Left ventricle myocardium superior (tissue), 1 donor: ENCODE measurements around the gene SNX22. TPM values are rescaled to one million over a fixed set of nuclear protein-coding genes. Genes with fewer than 3 reads are reported as not detected.
"Not testable (repeated sequence)": the region's sequence is repeated elsewhere in the genome, so short reads cannot be mapped to it uniquely, and the experiment has no call there.

Experiments used
- ATAC-seq: fragments of 200-7000 bp; cut with Tn5 transposase; one replicate; pipeline ENCODE4 v1.9.1; 2020; ENCODE audit warnings: mild to moderate bottlenecking, moderate library complexity
- DNase-seq: peaks from one replicate; pipeline ENCODE4 v3.0.0-alpha.2; 2020
- intact Hi-C: fragments of 100-400 bp; cut with micrococcal nuclease; formaldehyde crosslinking; loops from one replicate; pipeline ENCODE4 v1.11.0; 2022
- long read RNA-seq: library from polyadenylated mRNA; unstranded; transcript quantifications from one replicate; pipeline ENCODE4 v2.0.0, GENCODE V29; 2021
- total RNA-seq: library from RNA; stranded (reverse); fragmentation: NEBNext Ultra II Directional; extraction: Animal tissue kit (Norgen Biotek cat#: 25700); gene quantifications from one replicate; pipeline ENCODE4 v1.2.1, GENCODE V29; 2021
- donor health status: DM: no; HTN: yes; CAD: no; lungs with severe emphysema.

Gene SNX22
- 5.6 TPM for total RNA-seq
- long read RNA-seq, partial matches to known transcripts, result 0 of 2 reads
- long read RNA-seq, other reads (novel, unspliced or antisense), result 2 of 2 reads

- DNase-seq (peak; percentile 64), ATAC-seq (peak; percentile 0)
- intact Hi-C loops, result loop anchor here (5.0 kb wide), 1 partner anchor 55 kb away; the partner anchor contains the start of gene SNX1
These were observed at the start of gene SNX22 for GRCh38 chr15:64151727-64152506. TSS of gene SNX22 (plus strand) at chr15:64151731. CDS start at chr15:64151776, 45 bp downstream.

GRCh38 chr15:64102497-64102896, 49.0 kb upstream of the SNX22 start:
- DNase-seq, result no peak
- intact Hi-C loops, result no loop called here
- ATAC-seq, result no peak

DNA sequence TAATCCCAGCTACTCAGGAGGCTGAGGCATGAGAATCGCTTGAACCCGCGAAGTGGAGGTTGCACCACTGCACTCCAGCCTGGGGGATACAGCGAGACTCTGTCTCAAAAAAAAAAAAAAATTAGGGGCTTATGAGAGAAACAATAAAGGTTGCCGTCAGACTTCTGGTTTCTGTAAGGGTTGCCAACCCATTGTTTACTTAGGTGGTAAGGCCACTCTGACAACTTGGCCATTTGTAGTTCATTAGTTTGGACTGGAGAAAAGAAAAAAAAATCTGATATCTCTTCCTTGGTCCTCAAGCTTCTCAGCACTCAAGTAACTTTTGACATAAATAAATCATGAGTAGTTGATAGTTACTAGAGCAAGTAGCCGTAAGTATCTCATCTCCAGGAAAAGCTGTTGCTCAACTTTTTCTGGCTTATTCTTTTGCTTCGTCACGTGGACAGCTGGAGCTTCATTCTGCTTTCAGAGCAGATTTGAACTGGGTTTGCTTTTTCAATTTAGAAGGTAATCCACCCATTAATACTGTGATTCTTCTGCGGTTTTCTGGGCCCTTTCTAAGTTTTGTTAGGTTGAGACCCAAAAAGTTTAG, 46.3 kb upstream of the SNX22 start:
- ATAC-seq, result peak; percentile 63
- DNase-seq, result no peak
- intact Hi-C loops, result no loop called here

DNA sequence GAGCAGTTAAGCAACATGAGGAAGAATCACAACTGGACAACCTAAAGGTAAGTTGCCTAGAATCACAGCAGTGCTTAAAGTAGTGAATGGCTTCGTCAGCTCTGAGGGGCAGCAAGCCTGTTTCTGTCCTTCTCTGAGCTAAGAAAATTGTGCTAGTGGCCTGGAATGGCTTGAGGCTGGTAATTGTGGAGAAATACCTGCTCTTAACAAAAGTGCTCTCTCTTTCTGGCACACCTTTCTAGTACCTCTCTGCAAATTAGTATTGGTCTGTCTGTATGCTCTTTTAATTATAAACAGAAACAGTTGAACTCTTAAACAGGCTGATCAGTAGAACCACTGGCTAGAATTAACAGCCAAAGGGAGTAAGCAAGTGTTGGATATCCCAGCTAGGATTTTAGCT, 44.2 kb upstream of the SNX22 start:
- intact Hi-C loops, result no loop called here
- DNase-seq (no peak), ATAC-seq (no peak)

DNA sequence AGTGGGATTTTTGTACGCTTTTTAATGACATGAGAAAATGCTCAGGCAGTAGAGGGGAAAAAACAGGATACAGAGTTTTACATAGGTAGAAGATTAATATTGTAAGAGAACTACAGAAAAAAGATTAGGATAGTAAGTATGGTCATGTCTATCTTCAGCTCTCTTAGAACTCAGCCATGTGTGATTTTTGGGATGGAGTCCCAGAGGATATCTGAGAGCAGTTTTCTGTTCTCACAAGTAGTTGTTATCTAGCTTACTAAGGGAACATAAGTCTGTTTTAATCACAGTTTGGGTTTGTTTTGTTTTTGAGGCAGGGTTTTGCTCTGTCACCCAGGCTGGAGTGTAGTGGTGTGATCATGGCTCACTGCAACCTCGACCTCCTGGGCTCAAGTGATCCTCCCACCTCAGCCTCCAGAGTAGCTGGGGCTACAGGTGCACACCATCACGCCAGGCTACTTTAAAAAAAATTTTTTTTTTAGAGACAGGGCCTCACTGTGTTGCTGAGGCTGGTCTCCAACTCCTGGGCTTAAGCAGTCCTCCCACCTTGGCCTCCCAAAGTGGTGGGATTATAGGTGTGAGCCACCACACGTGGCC, 41.3 kb upstream of the SNX22 start:
- intact Hi-C loops, result not testable (repeated sequence)

DNA sequence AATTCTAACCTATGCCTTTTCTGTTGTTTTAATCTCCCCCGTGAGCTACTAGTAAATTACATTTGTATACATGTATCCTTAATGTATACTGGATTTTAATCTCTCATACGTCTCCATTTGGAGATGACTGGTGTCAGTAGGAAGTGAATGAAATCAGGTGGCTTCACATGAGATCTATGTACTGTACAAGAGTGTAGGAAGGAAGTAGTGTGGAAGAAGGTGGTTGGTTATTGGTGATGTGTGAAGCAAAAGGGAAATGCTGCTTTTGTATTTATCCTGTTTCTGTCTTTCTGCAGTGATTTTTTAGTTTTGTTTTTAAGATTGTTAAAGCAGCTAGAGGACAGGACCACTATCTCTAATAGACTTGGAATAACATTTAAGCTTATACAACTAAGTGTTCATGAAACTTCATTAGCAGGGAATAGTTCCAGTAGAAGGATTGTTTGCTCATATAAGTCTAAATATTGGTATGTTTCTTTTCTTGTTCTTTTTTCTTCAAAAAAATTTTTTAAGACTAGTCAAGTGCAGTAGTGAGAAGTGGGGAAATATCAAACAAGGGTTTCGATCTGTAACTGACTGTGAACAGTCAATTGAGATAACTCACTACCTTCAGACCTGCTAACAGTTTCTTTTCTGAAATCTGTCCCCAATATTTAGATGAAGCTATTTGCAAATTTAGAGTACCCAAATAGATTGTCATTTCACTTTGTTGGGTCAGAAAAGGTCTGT, 40.4 kb upstream of the SNX22 start:
- no peak for DNase-seq
- intact Hi-C loops, result no loop called here

More for the DNA sequence above, 41.3 kb upstream of the SNX22 start:
- ATAC-seq, result peak; percentile 63
- not testable (repeated sequence) for DNase-seq

GRCh38 chr15:64111679-64112050, 39.9 kb upstream of the SNX22 start:
- intact Hi-C loops, result no loop called here
- ATAC-seq (no peak), DNase-seq (no peak)

More for the DNA sequence above, 40.4 kb upstream of the SNX22 start:
- no peak for ATAC-seq

DNA sequence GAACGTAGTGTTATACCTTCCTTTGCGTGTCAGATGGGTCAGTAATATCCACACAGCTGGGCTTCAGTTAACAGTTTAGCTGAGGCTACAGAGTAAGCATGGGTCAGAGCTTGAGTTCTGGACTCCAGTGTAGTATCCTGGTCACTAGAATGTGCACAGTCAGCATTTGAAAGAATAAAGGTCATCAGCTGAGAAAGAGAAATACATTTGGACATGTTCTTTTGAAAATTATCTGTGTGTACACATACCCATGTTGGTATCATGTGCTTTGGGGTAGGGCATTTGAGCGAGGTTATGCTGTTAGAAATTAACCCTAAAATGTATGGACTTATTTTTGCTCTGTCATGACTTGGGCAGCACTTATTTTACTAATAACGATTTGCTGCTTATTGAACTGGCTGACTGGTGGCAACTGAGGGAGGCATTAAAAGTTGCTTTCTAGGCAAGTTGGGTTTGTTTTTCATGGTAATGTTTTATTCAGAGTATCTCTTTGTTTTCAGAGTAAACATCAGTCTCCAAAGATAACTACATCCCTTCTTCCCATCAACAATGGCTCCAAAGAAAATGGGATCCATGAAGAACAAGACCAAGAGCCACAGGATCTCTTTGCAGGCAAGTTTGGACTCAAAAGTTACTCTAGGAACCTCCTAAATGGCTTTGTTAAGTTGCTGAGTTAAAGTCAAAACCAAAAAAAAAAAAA, 39.3 kb upstream of the SNX22 start:
- intact Hi-C loops, result no loop called here
- ATAC-seq (peak; percentile 30), DNase-seq (no peak)

- no peak for ATAC-seq
- intact Hi-C loops, result no loop called here
- no peak for DNase-seq
These were observed 38.6 kb upstream of the SNX22 start for GRCh38 chr15:64112904-64113303.

DNA sequence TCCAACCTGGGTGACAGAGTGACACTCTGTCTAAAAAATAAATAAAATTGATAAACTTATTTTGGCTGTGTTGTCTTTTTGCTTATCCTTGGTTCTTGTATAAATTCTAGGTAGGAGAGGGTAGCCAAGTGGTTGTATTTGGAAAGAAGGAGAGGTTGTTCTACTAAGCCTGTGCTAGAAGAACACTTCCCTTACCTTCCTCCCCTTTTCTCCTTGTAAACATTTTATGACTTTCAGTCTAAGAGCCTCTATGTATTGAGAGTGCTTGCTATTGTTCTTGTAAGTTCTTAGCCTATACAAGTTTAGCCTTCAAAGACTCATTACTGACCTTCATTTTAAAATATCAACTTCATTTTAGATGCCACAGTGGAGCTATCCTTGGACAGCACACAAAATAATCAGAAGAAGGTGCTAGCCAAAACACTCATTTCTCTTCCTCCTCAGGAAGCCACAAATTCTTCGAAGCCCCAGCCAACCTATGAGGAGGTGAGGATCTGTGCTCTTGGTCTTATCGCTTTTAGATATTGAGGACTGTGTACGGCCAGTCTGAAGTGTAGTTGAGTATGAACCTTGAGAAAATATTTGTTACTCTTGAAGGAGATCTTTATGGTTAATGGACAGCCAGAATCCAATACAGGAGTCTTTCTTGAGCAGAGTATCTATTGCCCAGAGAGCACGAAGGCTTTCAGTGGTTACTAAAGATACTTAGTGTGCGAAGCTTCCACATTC, 33.6 kb upstream of the SNX22 start:
- DNase-seq (no peak), ATAC-seq (no peak)
- intact Hi-C loops, result no loop called here

DNA sequence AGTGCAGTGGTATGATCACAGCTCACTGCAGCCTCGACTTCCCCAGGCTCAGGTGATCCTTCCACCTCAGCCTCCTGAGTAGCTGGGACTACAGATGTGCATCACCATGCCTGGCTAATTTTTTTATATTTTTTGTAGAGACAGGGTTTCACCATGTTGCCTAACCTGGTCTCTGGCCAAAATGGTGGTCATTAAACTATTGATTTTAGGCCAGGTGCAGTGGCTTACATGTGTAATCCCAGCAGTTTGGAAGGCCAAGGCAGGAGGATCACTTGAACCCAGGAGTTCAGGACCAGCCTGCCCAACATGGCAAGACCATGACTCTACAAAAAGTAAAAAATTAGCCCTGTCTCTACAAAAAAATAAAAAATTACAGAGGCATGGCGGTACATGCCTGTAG, 31.2 kb upstream of the SNX22 start:
- ATAC-seq, DNase-seq, intact Hi-C loops: not testable (repeated sequence)

DNA sequence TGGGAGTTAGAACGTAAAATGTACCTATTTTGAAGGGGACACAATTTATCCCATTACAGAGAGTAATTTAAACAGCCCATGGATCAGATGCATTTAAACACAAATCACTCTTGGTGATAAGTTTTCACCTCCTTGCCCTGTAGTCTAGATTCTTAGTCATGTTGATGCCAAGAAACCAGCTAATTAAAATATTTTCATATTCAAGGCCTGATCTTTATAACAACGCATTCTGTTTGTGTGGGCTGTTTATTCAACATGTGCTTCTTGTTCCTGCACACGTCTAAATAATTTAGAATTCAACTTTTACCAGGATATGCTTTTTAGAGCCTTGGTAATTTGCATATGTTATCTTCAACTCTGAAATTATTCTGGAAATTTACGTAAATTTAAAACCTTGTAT, 29.9 kb upstream of the SNX22 start:
- intact Hi-C loops, result no loop called here
- DNase-seq (no peak), ATAC-seq (no peak)

- no peak for ATAC-seq
- intact Hi-C loops, result no loop called here
- no peak for DNase-seq
These were observed 29.1 kb upstream of the SNX22 start for GRCh38 chr15:64122444-64122843.

- DNase-seq, result no peak
- ATAC-seq, result peak; percentile 58
- intact Hi-C loops, result no loop called here
These were observed 28.6 kb upstream of the SNX22 start for GRCh38 chr15:64122936-64123351.

GRCh38 chr15:64125978-64126377, 25.6 kb upstream of the SNX22 start:
- ATAC-seq, result no peak
- DNase-seq, result no peak
- intact Hi-C loops, result no loop called here

GRCh38 chr15:64127521-64128270, 23.8 kb upstream of the SNX22 start:
- intact Hi-C loops, result no loop called here
- no peak for DNase-seq
- no peak for ATAC-seq

DNA sequence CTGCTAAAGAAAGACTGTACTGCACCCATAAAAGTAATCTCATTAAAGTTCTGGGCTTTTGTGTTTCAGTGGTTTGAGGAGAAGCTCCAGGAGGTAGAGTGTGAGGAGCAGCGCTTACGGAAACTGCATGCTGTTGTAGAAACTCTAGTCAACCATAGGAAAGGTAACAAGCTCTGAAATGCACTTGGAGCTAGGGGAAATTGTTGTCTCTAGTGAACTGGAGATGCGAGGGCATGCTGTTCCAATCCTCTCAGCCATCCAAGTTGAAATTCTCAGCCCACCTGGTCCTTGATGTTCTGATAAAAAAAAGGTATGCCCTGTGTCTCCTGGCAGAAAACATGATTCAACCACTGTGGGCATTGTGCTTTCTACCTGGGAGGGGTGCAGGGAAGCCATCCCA, 21.4 kb upstream of the SNX22 start:
- no peak for ATAC-seq
- intact Hi-C loops, result no loop called here
- no peak for DNase-seq

DNA sequence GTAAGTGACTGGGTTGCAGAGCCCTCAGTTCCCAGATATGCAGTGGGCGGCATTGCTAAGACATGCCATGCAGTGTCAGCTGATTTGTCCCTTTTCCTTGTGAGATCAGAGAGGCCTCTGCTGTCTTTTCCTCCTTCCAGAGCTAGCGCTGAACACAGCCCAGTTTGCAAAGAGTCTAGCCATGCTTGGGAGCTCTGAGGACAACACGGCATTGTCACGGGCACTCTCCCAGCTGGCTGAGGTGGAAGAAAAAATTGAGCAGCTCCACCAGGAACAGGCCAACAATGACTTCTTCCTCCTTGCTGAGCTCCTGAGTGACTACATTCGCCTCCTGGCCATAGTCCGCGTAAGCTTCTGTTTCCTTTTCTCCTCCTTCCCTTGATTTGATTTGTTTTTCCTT, 20.0 kb upstream of the SNX22 start:
- intact Hi-C loops, result no loop called here
- DNase-seq (peak; percentile 55), ATAC-seq (peak; percentile 54)
